ENCODE results near the gene OR11H6. TPM values are rescaled to one million over a fixed set of nuclear protein-coding genes. Genes with fewer than 3 reads are reported as not detected.

The OR11H6 gene
- total and polyA plus RNA-seq, 9 donors = not detected

DNA sequence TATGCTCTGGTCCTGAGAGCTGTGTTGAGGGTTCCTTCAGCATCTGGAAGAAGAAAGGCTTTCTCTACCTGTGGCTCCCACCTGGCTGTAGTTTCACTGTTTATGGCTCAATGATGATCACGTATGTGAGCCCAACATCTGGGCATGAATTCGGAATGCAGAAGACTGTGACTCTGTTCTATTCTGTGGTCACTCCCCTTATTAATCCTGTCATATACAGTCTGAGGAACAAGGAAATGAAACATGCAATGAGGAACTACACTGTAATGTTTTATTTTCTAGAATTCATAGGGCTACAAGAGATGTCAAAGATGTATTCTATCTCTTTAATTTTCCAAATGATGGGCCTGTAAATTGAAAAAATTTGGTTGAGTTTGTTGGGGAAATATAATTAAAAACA, 43.6 kb upstream of the OR11H6 start:
- intact Hi-C loops (cut with DNase I) = no loop called here
- Histone ChIP-seq H3K9me3 (no peaks in the 10 kb centered on the region), H3K4me3 (no peak overlapping the region), H3K36me3 (no peaks in the 10 kb centered on the region), H3K4me1 (ENCODE audit: insufficient read depth) (no peaks in the 10 kb centered on the region), H3K27me3 (no peaks in the 10 kb centered on the region), H3K27ac (no peak overlapping the region)
- no peak for DNase-seq
- WGBS, 3 donors = 64 to 75% (median 69%) methylated on average over 2 of the region's 2 CpGs
- TF ChIP-seq POLR2A (IDR thresholded peaks at IDR 0.05) = no peak
- TF ChIP-seq, protein P1, sequence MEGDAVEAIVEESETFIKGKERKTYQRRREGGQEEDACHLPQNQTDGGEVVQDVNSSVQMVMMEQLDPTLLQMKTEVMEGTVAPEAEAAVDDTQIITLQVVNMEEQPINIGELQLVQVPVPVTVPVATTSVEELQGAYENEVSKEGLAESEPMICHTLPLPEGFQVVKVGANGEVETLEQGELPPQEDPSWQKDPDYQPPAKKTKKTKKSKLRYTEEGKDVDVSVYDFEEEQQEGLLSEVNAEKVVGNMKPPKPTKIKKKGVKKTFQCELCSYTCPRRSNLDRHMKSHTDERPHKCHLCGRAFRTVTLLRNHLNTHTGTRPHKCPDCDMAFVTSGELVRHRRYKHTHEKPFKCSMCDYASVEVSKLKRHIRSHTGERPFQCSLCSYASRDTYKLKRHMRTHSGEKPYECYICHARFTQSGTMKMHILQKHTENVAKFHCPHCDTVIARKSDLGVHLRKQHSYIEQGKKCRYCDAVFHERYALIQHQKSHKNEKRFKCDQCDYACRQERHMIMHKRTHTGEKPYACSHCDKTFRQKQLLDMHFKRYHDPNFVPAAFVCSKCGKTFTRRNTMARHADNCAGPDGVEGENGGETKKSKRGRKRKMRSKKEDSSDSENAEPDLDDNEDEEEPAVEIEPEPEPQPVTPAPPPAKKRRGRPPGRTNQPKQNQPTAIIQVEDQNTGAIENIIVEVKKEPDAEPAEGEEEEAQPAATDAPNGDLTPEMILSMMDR (IDR thresholded peaks at IDR 0.05) = no peak
- TF ChIP-seq EP300 (IDR thresholded peaks at IDR 0.05) = no peak

DNA sequence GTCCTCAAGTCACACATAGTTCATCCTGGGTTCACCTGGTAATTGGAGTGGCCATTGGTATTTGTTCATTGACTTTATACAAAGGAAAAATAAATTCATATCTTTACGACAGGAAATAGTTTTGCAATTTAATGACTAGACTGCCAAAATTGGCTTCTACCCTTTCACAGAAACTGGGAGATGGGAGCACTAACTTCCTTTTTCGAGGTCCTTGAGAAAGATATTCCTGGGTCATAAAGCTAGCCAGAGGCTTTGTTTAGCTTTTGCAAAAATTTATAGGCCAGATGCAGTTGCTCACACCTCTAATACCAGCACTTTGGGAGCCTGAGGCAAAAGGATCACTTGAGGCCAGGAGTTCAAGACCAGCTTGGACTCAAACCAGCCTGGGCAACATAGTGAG, 43.0 kb upstream of the OR11H6 start:
- intact Hi-C loops (cut with DNase I) = no loop called here
- no peak overlapping the region for H3K4me3 ChIP-seq
- H3K27ac ChIP-seq = no peak overlapping the region
- no peak for DNase-seq
- H3K4me1 ChIP-seq (ENCODE audit: insufficient read depth) = no peaks in the 10 kb centered on the region
- no peaks in the 10 kb centered on the region for H3K27me3 ChIP-seq
- H3K9me3 ChIP-seq = no peaks in the 10 kb centered on the region
- 45 to 57% (median 51%) methylated on average over 2 of the region's 2 CpGs for WGBS, 3 donors
- H3K36me3 ChIP-seq = no peaks in the 10 kb centered on the region
- TF ChIP-seq EP300 (IDR thresholded peaks at IDR 0.05) (no peak), POLR2A (IDR thresholded peaks at IDR 0.05) (no peak)
- TF ChIP-seq, protein P1 (IDR thresholded peaks at IDR 0.05) = no peak

DNA sequence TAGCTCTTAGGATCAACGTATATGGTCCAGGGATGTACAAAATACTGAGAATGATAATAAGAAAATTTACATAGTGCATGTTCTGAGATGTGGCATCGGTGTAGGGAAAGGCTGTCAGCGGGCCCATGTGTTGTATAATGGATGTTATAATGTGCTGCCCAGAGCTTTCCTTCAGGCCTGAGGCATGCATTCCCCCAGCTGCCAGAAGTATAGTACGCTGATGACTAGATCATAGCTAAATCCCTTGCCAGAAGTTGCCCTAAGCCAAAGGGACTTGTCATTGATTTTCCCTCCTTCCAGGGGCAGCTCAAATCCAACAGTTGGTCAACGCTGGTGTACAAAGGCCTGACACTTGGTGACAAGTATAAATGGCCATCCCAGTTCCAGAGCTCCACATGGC, 39.3 kb upstream of the OR11H6 start:
- intact Hi-C loops (cut with DNase I) = no loop called here
- H3K27me3 ChIP-seq = no peaks in the 10 kb centered on the region
- H3K27ac ChIP-seq = no peak overlapping the region
- 42 to 58% (median 56%) methylated on average over 5 of the region's 5 CpGs for WGBS, 3 donors
- no peaks in the 10 kb centered on the region for H3K4me1 ChIP-seq (ENCODE audit: insufficient read depth)
- TF ChIP-seq, protein P1 (IDR thresholded peaks at IDR 0.05) = no peak
- TF ChIP-seq EP300 (IDR thresholded peaks at IDR 0.05) (no peak), POLR2A (IDR thresholded peaks at IDR 0.05) (no peak)
- no peaks in the 10 kb centered on the region for H3K9me3 ChIP-seq
- H3K36me3 ChIP-seq = no peaks in the 10 kb centered on the region
- no peak overlapping the region for H3K4me3 ChIP-seq
- no peak for DNase-seq

DNA sequence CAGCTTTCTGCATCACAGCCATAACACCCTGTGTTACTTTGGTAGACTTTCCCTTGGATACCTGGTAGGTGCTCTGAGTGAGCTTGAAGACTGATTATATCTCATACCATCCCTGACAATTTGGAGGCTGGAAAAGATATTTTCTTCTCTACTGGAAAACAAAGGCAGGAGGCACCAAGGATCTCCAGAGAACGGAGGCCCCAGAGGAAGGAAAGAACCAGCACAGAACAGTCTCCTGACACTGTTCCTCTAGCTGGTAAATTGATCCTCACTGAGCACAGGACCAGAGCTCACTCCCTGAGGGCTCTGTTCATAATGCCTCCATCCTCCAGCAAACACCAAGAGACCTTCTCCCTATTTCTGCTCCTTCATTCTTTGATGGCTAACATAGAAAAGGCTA, 32.9 kb upstream of the OR11H6 start, which contains the start of gene OR11G2:
Gene OR11G2 (plus strand): TSS at position 301 of the 400 bp plus-strand sequence. CDS start 6,542 bp downstream, outside the sequence.
- intact Hi-C loops (cut with DNase I) = no loop called here
- no peaks in the 10 kb centered on the region for H3K27me3 ChIP-seq
- 44 to 63% (median 46%) methylated on average over 1 of the region's 1 CpG for WGBS, 3 donors
- DNase-seq = no peak
- H3K9me3 ChIP-seq = no peaks in the 10 kb centered on the region
- H3K4me1 ChIP-seq (ENCODE audit: insufficient read depth) = no peaks in the 10 kb centered on the region
- H3K27ac ChIP-seq = no peak within 1 kb of the TSS
- H3K36me3 ChIP-seq = no peaks in the 10 kb centered on the region
- TF ChIP-seq, protein P1 (IDR thresholded peaks at IDR 0.05) = no peak
- no peak for TF ChIP-seq EP300 (IDR thresholded peaks at IDR 0.05)
- TF ChIP-seq POLR2A (IDR thresholded peaks at IDR 0.05) = no peak
- H3K4me3 ChIP-seq = no peak within 1 kb of the TSS
